DOHH2 (cell line): ENCODE measurements around the gene DTNB.

Source experiments
- EZH2phosphoT487 ChIP-seq: fragments of 200-600 bp; sonication (generic); IDR thresholded peaks from 2 replicates; pipeline ENCODE4 v1.6.1; 2017; ENCODE audit warnings: borderline replicate concordance, mild to moderate bottlenecking, antibody characterized with exemption, low read length, moderate library complexity, mixed read lengths
- TF ChIP-seq, protein P1 (sequence below): fragments of 200-600 bp; sonication (generic); IDR thresholded peaks from one replicate; pipeline ENCODE4 v1.5.1; 2014; ENCODE audit warnings: antibody characterized with exemption, mild to moderate bottlenecking, low read depth, low read length; ENCODE audit not compliant: poor library complexity, severe bottlenecking

DNA sequence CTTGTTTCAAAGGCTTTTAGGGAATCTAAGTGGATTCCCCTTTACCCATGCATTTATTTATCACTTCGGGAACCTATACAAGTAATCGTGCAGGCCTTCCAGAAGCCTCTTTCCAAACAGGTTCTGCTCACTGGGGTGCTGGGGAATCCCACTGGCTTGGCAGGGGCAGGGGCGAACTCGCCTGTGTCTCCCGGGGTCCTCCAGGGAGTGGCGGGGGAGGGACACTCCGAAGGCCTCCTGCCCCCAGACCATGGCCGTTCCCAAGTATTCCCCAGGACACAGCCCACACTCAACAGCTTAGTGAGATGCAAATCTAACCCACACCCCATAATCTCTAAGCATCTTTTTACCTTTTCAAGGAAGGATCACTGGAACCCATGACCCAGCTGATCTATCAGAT lies 338.2 kb downstream of the DTNB start:
- TF ChIP-seq, protein P1, sequence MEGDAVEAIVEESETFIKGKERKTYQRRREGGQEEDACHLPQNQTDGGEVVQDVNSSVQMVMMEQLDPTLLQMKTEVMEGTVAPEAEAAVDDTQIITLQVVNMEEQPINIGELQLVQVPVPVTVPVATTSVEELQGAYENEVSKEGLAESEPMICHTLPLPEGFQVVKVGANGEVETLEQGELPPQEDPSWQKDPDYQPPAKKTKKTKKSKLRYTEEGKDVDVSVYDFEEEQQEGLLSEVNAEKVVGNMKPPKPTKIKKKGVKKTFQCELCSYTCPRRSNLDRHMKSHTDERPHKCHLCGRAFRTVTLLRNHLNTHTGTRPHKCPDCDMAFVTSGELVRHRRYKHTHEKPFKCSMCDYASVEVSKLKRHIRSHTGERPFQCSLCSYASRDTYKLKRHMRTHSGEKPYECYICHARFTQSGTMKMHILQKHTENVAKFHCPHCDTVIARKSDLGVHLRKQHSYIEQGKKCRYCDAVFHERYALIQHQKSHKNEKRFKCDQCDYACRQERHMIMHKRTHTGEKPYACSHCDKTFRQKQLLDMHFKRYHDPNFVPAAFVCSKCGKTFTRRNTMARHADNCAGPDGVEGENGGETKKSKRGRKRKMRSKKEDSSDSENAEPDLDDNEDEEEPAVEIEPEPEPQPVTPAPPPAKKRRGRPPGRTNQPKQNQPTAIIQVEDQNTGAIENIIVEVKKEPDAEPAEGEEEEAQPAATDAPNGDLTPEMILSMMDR, result no peak
- TF ChIP-seq EZH2phosphoT487, result no peak
